Effector memory CD8-positive, alpha-beta T cell (primary cell): ENCODE measurements around the gene CROCC2.

Source experiments
- ATAC-seq: fragments of 150-1000 bp; cut with Tn5 transposase; replicated peaks from 2 replicates; pipeline ENCODE4 v1.10.0; 2021; ENCODE audit warnings: mild to moderate bottlenecking, moderate library complexity
- DNase-seq, 3 experiments: peaks; one replicate each; pipeline ENCODE4 v3.0.0; 2021
- H3K27ac Mint-ChIP-seq, 2 donors: one replicate each; pipeline ENCODE4 v1.8.0; 2022; ENCODE audit warnings: mild to moderate bottlenecking in 2 of 2, mixed read lengths in 2 of 2, moderate library complexity in 2 of 2
- H3K27me3 Mint-ChIP-seq, 2 donors: one replicate each; pipeline ENCODE4 v1.8.0; 2022; ENCODE audit warnings: mixed read lengths in 2 of 2
- H3K36me3 Mint-ChIP-seq: one replicate; pipeline ENCODE4 v1.8.0; 2022; ENCODE audit warnings: mild to moderate bottlenecking, moderate library complexity, mixed read lengths; ENCODE audit not compliant: insufficient read depth
- H3K4me1 Mint-ChIP-seq, 2 donors: one replicate each; pipeline ENCODE4 v1.8.0; 2022; ENCODE audit warnings: low read depth in 2 of 2, mixed read lengths in 2 of 2
- H3K4me3 Mint-ChIP-seq, 2 donors: one replicate each; pipeline ENCODE4 v1.8.0; 2022; ENCODE audit warnings: mild to moderate bottlenecking in 2 of 2, mixed read lengths in 2 of 2, moderate library complexity in 2 of 2
- H3K9me3 Mint-ChIP-seq, 2 donors: one replicate each; pipeline ENCODE4 v1.8.0; 2022; ENCODE audit warnings: mixed read lengths in 2 of 2
- total RNA-seq, 9 experiments: gene quantifications; one replicate each; lab custom pipeline; 2026; lab: John Stamatoyannopoulos, UW

The CROCC2 gene
- 0 to 0.06 (median 0) reads per million in 9 experiments for total RNA-seq

DNA sequence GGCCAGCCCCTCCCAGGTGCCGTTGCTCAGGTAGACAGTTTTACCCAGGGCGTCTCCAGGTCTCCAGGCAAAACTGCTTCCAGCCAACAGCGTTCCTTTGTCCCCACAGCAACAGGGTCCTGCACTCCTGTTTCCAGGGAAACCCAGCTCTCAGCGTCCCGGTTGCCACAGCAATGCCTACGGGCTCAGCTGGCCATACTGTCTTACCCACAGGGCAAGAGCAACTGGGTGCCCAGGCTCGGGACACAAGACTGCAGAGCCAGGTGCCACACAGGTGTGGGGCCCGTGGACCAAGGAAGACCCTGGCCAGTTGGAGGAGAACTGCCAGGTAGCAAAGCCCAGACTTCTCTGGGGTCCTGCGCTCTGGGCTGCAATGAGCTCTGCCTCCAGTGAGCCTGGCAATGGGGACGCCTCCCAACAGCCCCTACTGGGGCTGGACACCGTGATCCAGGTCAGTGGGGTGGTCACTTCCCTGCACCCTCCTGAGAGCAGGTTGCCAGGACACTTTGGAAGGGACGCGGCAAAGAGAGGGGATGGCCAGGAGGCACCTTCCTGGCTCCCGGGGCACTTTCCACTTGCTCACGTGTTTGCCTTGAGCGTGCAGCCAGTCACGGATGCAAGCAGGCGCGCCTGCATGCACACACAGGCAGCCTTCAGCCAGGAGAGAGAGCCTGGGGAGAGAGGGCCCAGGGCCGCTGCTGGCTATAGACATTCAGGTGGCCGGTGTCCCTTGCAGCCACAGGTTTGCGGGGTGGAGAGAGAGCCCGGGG lies at the start of gene CROCC2:
TSS of gene CROCC2 (plus strand) at position 196 of the 770 bp plus-strand sequence. CDS start at position 374, 178 bp downstream.
- Mint-ChIP-seq H3K4me3 (no peak within 1 kb of the TSS), H3K27me3 (peaks cover 21 to 60% of the 10 kb centered on the region in 2 donors), H3K9me3 (no peaks in the 10 kb centered on the region), H3K4me1 (no peaks in the 10 kb centered on the region), H3K27ac (no peak within 1 kb of the TSS), H3K36me3 (no peaks in the 10 kb centered on the region)
- no peak for DNase-seq
- no peak for ATAC-seq

DNA sequence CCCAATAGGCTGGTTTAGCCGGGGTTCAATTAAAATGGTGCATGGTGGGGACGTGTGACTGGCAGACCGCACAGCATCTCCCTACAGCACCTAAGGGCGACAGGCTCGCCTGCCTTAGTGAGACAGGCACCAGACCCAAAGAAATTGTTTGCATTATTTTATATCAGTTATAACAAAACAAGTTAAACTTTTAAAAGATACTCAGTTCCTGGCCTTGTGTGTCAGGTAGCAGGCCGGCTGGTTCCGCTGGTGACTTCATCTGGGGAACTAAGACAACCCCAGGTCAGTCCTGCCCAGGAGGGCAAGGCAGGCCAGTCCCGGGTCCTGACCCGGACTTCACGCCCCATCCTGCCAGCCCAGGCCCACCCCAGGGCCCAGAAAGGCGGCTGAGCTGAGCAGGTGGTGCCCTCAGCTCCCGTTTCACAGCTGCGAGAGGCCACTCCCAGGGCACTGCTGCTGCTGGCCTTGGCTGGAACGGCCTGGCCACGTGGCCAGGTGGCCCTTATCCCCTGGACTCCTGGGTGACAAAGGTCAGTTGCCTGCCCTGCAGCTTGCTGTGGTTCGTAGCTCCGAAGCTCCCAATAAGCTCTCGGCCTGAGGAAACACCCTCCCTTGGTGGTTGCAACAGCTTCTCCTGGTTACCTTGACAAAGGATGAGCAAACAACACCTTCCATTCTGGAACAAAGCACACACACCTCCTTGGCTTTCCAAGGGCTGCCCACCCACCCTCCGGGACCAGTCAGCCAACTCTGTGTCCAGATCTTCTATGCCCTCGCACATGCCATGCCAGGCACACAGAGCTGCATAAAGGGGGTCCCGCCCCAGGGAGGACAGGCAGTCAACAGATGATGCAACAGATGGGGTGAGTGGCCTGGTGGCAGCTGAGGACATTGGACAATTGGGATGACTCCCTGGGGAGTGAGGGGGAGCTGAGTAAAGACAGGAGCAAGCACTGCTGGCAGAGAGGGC lies 48.8 kb upstream of the CROCC2 start:
- no peaks in the 10 kb centered on the region for H3K36me3 Mint-ChIP-seq
- no peak overlapping the region for H3K27ac Mint-ChIP-seq
- peaks cover 0 to under 1% of the 10 kb centered on the region in 2 donors for H3K4me1 Mint-ChIP-seq
- no peak overlapping the region for H3K4me3 Mint-ChIP-seq
- peaks cover 30 to 32% of the 10 kb centered on the region in 2 donors for H3K27me3 Mint-ChIP-seq
- peaks cover 3 to 7% of the 10 kb centered on the region in 2 donors for H3K9me3 Mint-ChIP-seq
- DNase-seq (no peak), ATAC-seq (no peak)

DNA sequence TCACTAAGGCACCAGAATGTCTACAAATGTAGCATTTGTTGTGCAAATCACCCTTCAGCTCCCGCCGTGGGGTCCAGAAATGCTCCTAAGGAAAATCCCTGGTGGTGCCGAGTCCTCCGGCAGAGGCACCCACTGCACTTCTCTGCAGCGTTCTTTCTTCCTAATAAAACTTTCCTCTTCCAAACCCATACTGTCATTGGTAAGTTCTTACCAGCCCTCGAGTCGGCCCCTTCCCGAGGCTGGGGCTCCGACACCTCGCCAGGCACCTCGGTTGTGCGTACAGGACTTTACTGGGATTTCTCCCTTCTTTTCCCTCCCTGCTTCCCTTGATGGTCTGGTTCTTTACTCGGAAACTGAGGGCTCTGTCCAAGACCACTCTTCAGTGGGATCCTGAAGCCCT lies 47.8 kb upstream of the CROCC2 start:
- no peaks in the 10 kb centered on the region for H3K4me1 Mint-ChIP-seq
- H3K9me3 Mint-ChIP-seq, result peaks cover 3 to 7% of the 10 kb centered on the region in 2 donors
- H3K4me3 Mint-ChIP-seq, result no peak overlapping the region
- no peak for DNase-seq
- peaks cover 30 to 32% of the 10 kb centered on the region in 2 donors for H3K27me3 Mint-ChIP-seq
- H3K27ac Mint-ChIP-seq, result no peak overlapping the region
- H3K36me3 Mint-ChIP-seq, result no peaks in the 10 kb centered on the region
- no peak for ATAC-seq

DNA sequence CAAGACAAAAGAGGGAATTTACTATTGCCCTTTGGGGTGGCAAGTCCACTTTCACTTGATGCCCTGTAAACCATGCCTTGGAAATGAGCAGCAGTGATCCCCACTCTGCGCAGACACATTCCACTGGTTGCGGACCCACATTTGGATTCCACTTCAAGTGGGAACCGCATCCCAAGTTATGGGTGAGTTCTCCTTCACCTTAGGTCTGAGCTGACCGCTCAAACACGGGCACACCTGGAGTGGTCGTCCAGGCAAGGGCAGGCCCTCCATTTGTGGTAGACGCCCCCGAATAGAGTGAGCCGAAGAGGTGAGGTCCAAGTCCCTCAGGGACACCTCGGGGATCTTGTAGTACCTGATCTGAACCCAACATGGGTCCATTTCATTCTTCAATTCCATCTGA lies 47.3 kb upstream of the CROCC2 start:
- Mint-ChIP-seq H3K4me1 (no peaks in the 10 kb centered on the region), H3K36me3 (no peaks in the 10 kb centered on the region), H3K27me3 (peaks cover 32 to 37% of the 10 kb centered on the region in 2 donors), H3K4me3 (no peak overlapping the region), H3K9me3 (peaks cover 3 to 7% of the 10 kb centered on the region in 2 donors), H3K27ac (no peak overlapping the region)
- DNase-seq (no peak), ATAC-seq (no peak)

DNA sequence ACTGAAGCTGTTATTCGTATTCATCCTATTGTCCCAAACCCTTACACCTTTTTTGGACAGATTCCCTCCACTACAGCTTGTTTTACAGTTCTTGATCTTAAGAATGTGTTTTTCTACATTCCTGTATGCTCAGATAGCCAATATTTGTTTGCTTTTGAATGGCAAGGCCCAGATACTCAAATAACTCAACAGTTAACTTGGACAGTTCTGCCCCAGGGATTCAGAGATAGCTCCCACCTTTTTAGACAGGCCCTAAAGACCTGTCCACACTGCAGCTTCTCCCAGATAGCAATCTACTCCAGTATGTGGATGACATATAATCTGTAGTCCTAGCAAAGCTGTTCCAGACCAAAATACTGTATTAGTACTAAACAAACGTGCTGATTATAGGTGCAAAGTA lies 44.6 kb upstream of the CROCC2 start:
- H3K36me3 Mint-ChIP-seq, result no peaks in the 10 kb centered on the region
- no peak for ATAC-seq
- peaks cover 36 to 64% of the 10 kb centered on the region in 2 donors for H3K27me3 Mint-ChIP-seq
- no peaks in the 10 kb centered on the region for H3K9me3 Mint-ChIP-seq
- H3K27ac Mint-ChIP-seq, result no peak overlapping the region
- H3K4me3 Mint-ChIP-seq, result no peak overlapping the region
- DNase-seq, result no peak
- no peaks in the 10 kb centered on the region for H3K4me1 Mint-ChIP-seq

DNA sequence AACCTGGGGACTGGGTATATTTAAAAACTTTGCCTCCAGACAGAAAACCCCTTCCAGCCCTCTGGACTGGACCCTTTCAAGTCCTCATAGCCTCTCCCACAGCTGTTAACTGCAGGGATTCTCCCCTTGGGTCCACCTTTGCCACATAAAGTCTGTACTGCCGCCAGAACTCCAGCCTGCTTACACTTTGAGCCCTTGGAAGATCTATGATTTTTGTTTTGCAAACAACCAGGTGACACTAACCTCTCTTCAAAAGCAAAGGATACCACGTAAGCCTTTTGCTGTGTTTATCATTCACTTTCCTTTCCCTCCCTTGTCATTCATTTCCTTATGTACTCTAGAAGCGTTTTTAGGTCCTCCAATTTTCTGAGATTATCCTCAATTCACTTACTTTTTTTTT lies 41.7 kb upstream of the CROCC2 start:
- peak overlapping the region in 1 of 2 donors; percentile 53 for H3K27ac Mint-ChIP-seq
- no peaks in the 10 kb centered on the region for H3K4me1 Mint-ChIP-seq
- H3K4me3 Mint-ChIP-seq, result no peak overlapping the region
- ATAC-seq (no peak), DNase-seq (no peak)
- H3K9me3 Mint-ChIP-seq, result no peaks in the 10 kb centered on the region
- no peaks in the 10 kb centered on the region for H3K36me3 Mint-ChIP-seq
- peaks cover 28 to 69% of the 10 kb centered on the region in 2 donors for H3K27me3 Mint-ChIP-seq

DNA sequence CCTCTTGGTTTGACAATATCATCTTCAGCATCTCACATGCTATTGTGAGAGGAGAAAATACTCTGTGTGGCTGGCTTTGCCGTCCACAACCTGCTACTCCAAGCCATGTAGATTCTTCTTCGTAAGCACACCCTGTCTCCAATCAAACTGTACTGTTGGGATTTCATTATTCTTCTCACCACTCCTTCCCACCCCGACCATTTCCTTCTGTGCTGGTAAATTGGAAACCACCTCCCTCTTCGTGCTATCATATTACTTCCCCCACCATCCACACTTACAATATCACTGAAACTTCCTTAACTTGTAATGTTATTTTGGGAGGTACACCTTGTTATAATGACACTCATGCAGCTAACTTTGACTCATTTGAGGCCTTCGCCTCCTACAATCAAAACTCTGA lies 40.7 kb upstream of the CROCC2 start:
- DNase-seq (no peak), ATAC-seq (no peak)
- Mint-ChIP-seq H3K27ac (no peak overlapping the region), H3K27me3 (peaks cover 24 to 74% of the 10 kb centered on the region in 2 donors), H3K4me3 (no peak overlapping the region), H3K4me1 (no peaks in the 10 kb centered on the region), H3K36me3 (no peaks in the 10 kb centered on the region), H3K9me3 (no peaks in the 10 kb centered on the region)

DNA sequence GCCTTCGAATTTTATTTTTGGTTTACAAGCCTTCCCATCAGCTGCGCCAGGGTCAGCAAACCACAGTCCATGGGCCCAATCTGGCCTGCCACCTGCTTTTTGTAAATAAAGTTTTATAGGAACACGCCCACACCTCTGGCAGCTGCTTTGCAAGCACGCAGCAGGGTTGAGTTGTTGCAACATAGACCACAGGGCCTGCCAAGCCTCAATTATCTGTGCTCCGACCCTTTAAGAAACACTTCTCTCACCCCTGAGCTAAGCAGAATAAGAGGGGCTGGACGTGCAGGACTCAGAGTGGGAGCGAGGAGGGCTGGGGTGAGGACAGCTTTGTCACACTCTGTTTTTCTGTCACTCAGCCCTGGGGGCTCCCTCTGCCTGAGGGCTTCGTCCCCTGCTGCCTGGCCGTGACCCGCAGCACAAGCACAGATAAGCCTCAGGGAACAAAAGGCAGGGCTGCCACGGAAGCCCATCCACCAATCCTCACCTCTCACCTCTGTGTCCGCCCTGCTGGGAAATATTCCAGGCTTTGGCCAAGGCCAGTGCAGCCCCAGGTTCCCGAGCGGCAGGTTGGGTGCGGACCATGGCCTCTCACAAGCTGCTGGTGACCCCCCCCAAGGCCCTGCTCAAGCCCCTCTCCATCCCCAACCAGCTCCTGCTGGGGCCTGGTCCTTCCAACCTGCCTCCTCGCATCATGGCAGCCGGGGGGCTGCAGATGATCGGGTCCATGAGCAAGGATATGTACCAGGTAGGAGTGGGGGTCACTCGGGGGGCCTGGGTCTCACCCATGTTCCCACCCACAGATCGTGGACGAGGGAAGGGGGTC lies 37.6 kb upstream of the CROCC2 start, which contains the start of gene AGXT:
TSS of gene AGXT (plus strand) at position 539 of the 823 bp plus-strand sequence. CDS start at position 581, 42 bp downstream.
- DNase-seq (no peak), ATAC-seq (no peak)
- Mint-ChIP-seq H3K4me3 (no peak within 1 kb of the TSS), H3K27ac (no peak within 1 kb of the TSS), H3K9me3 (no peaks in the 10 kb centered on the region), H3K27me3 (peaks cover 14 to 72% of the 10 kb centered on the region in 2 donors), H3K4me1 (no peaks in the 10 kb centered on the region), H3K36me3 (no peaks in the 10 kb centered on the region)

DNA sequence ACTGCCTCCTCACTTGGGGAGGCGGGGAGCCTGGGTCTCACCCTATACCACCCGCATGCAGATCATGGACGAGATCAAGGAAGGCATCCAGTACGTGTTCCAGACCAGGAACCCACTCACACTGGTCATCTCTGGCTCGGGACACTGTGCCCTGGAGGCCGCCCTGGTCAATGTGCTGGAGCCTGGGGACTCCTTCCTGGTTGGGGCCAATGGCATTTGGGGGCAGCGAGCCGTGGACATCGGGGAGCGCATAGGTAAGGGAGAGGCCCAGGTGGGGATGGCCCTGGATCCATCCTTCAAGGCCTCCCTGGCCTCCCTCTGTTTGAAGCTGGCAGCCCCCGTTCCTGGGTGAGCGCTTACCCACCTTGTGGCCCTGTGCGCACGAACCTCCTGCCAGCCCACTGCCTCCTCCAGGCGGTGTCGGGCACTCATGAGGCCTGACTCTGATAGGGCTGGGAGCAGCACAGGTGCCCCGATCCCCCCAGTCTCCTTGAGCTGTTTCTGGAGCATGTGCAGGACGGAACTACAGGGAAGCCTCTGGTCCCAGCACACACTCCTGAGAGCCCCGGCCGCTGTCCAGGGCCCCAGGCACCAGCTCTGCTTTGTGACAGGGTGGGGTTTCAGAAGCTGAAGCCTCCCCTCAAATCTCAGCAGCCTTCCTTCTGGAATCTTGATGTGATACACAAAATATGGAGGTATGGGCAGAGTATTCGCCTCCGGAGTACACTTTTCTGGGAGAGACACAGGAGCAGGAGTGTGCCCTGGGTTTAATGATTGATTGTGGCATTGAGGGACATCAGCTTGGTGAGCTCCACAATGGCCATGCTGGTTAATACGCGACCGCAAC lies 36.8 kb upstream of the CROCC2 start:
- H3K36me3 Mint-ChIP-seq, result no peaks in the 10 kb centered on the region
- H3K4me1 Mint-ChIP-seq, result no peaks in the 10 kb centered on the region
- peaks cover 8 to 64% of the 10 kb centered on the region in 2 donors for H3K27me3 Mint-ChIP-seq
- ATAC-seq, result no peak
- no peak overlapping the region for H3K4me3 Mint-ChIP-seq
- H3K27ac Mint-ChIP-seq, result no peak overlapping the region
- DNase-seq, result no peak
- H3K9me3 Mint-ChIP-seq, result no peaks in the 10 kb centered on the region

DNA sequence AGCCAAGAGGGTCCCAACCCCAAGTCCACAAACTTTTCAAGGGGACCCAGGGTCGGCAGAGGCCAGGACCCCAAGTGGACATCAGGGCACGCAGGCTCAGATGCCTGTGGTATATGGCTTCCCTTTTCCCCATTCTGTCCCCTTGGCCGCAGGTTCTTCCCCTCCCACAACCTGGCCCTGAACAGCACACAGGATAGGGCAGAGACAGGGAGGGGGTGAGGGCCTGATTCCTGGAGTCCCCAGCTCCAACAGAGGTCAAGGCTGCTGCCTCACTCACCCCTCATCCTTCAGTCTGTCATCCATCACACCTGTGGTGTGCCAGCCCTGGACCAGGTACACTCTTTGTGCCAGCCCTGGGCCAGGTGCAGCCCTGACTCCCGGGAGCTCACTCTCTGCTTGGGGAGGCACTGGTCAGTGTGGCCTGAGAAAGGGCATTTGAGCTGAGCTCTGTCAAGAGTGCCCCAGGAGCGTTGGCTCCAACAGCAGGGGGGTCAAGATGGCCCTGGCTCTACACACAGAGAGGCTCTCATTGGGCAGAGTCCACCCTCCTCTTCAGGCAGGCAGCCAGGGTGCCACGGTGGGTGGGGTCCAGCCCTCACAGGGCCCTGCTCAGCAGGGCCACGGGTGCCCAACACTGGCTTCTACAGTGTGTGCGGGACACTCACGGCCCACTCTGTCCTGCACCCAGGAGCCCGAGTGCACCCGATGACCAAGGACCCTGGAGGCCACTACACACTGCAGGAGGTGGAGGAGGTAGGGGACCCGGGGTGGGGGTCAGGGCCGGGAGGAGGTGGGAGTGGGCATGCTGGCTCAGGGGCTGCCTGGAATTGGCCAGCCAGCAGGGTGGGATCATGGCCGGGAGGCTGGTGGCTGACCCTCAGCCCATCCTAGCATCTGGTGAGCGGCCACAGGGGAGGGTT lies 35.9 kb upstream of the CROCC2 start:
- Mint-ChIP-seq H3K27me3 (peaks cover 8 to 55% of the 10 kb centered on the region in 2 donors), H3K36me3 (no peaks in the 10 kb centered on the region), H3K4me1 (no peaks in the 10 kb centered on the region), H3K4me3 (no peak overlapping the region), H3K9me3 (no peaks in the 10 kb centered on the region), H3K27ac (no peak overlapping the region)
- no peak for DNase-seq
- no peak for ATAC-seq

DNA sequence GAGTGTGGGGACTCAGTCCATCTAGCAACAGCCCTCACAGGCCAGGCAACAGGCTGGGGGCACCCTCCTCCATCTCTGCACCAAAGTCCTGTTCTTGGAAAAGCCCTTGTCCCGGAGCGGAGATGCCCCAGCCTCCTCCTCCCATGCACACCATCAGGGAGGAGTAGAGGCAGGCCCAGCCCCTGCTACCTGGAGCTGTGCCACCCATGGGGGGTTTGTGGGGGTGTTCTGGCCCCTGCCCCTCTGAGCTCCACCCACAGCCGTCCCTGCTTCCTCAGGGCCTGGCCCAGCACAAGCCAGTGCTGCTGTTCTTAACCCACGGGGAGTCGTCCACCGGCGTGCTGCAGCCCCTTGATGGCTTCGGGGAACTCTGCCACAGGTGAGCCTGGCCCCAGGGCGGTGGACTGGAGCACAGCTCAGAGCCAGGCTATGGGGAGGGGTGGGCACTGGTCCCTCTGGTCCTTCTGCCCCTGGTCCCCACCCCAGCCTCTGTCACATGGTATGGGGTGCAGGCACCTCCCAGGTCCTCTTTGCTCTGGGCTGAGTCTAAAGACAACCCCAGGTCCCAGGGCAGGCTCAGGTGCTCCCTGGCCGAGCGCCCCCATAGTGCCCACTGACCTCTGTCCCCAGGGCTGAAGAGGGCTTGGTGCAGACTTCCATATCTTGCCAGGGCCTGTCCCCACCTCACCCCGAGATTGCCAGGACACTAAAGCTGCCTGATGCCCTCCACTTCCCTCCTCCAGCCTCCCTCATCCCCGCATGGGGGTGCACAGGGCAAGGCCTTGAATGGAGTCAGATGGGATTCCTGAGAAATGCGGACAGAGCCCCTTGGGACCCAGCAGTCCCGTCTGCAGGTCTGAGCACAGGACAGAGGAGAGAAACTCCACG lies 34.8 kb upstream of the CROCC2 start:
- no peaks in the 10 kb centered on the region for H3K4me1 Mint-ChIP-seq
- H3K9me3 Mint-ChIP-seq, result no peaks in the 10 kb centered on the region
- no peak for ATAC-seq
- DNase-seq, result no peak
- H3K36me3 Mint-ChIP-seq, result no peaks in the 10 kb centered on the region
- peaks cover 8 to 52% of the 10 kb centered on the region in 2 donors for H3K27me3 Mint-ChIP-seq
- peak overlapping the region in 1 of 2 donors; percentile 38 for H3K27ac Mint-ChIP-seq
- H3K4me3 Mint-ChIP-seq, result no peak overlapping the region
